H1 (cell line): ENCODE measurements around the gene OASL.

Experiments
- BRCA1 ChIP-seq: IDR thresholded peaks from 2 replicates; pipeline ENCODE4 v1.6.1; 2012; ENCODE audit warnings: low read depth, low read length, improper control_type of control experiment
- CEBPB ChIP-seq: IDR thresholded peaks from 2 replicates; pipeline ENCODE4 v1.6.1; 2012; ENCODE audit warnings: low read depth, low read length
- CREB1 ChIP-seq: IDR thresholded peaks from 2 replicates; pipeline ENCODE4 v1.6.1; 2012; ENCODE audit warnings: inconsistent platforms
- CTCF ChIP-seq, 3 experiments: IDR thresholded peaks; 1 replicate in 2 of 3; 2 replicates in 1 of 3; pipeline versions ENCODE4 v1.5.1 to v1.6.1; 2011; ENCODE audit warnings: low read length in 3 of 3, mild to moderate bottlenecking in 3 of 3, inconsistent platforms in 2 of 3, low read depth in 1 of 3, moderate library complexity in 1 of 3; ENCODE audit not compliant: insufficient read depth in 1 of 3; ENCODE audit errors: control extremely low read depth in 1 of 3
- EGR1 ChIP-seq: IDR thresholded peaks from 2 replicates; pipeline ENCODE4 v1.6.1; 2011; ENCODE audit warnings: low read depth, low read length, borderline replicate concordance
- EP300 ChIP-seq, 2 experiments: IDR thresholded peaks; 1 replicate in 1 of 2; 2 replicates in 1 of 2; pipeline ENCODE4 v1.6.1; 2011 to 2012; ENCODE audit warnings: low read depth in 2 of 2, low read length in 2 of 2, mild to moderate bottlenecking in 2 of 2, borderline replicate concordance in 1 of 2, inconsistent platforms in 1 of 2, moderate library complexity in 1 of 2
- TEAD4 ChIP-seq: IDR thresholded peaks from 2 replicates; pipeline ENCODE4 v1.6.1; 2012; ENCODE audit warnings: low read depth, low read length, inconsistent platforms, mixed read lengths

- TF ChIP-seq CTCF (IDR thresholded peaks at IDR 0.05; ENCODE audit: control extremely low read depth in 1 of 3, insufficient read depth in 1 of 3, low read depth in 1 of 3, low read length in 3 of 3) (no peak), EP300 (IDR thresholded peaks at IDR 0.05; ENCODE audit: borderline replicate concordance in 1 of 2, low read depth in 2 of 2, low read length in 2 of 2) (no peak), EGR1 (no peak), CEBPB (no peak), BRCA1 (no peak), CREB1 (no peak), TEAD4 (no peak)
These were observed 30.2 kb upstream of the OASL start for GRCh38 chr12:121069206-121069605.
